Measurements from ENCODE around the gene RACGAP1.
"Not testable (repeated sequence)": the region's sequence is repeated elsewhere in the genome, so short reads cannot be mapped to it uniquely, and the experiment has no call there.

Gene RACGAP1

DNA sequence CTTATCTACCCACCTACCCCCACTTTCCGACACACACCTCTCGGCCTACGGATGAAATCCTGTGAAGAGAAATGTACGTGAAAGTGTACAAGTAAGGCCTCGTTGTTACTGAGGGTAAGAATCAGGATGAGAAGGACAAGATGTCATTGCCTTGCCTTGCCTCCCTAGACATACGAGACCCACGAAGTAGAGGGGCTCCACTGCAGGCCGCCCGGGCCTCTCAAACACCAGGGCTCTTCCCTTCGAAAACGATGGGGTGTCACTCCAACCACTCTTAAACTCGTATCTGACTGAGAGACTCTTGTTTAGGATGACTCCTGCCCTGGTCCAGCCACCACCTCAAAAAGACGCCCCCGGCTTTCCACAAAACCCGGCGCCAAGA lies 498 bp downstream of the RACGAP1 start:
- no peak for DNase-seq

DNA sequence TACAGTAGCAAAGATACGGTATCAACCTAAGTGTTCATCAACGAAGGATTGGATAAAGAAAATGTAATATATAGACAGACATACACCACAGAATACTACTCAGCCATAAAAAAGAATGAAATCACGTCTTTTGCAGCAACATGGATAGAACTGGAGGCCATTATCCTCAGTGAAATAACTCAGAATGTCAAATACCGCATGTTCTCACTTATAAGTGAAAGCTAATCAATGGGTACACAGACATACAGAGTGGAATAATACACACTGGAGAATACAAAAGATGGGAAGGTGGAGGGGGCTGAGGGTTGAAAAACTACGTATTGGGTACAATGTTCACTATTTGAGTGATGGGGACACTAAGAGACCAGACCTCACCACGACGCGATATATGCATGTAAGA lies 1.1 kb downstream of the RACGAP1 start:
- DNase-seq: no peak

DNA sequence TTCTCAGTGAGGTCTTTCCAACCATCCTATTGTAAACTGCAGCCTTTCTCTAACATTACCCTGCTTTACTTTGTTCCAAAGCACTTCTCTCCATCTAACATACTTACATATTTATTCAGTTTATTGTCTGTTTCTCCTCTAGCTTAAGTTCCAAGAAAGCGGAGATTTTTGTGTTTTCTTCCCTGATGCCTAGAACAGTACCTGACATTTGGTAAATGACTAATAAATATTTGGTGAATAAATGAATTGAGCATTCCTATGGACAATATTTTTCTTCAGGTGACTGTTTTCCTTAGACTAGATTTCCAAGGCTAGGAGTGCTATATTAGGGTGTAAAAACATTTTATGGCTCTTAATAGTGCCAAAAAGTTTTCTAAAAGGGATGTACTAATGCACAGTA lies 2.4 kb downstream of the RACGAP1 start:
- DNase-seq: no peak

- no peak for DNase-seq
Observed at GRCh38 chr12:50021031-50021430, 4.3 kb downstream of the RACGAP1 start.

GRCh38 chr12:50019524-50019923 lies 5.8 kb downstream of the RACGAP1 start:
- no peak for DNase-seq

DNA sequence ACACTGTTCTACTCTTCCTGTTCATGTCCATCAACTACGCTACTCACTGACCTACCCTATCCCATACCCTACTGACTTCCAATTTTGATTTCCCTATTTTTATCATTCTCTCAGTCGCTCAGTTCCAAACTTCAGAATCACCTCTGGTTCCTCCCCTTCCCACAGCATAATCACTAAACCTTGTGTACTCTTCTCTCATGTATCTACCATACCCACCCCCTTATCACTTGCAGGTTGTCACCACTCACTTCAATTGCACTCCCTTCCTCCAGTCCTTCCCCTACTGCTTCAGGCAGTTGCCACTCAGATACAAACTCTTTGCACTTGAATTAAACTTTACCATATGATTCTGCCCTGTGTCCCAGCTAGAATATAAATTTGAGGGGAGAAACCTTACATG lies 6.3 kb downstream of the RACGAP1 start:
- DNase-seq: no peak

- no peak for DNase-seq
Observed at GRCh38 chr12:50018154-50018553, 7.1 kb downstream of the RACGAP1 start.

- no peak for DNase-seq
Observed at GRCh38 chr12:50017641-50018040, 7.7 kb downstream of the RACGAP1 start.

DNA sequence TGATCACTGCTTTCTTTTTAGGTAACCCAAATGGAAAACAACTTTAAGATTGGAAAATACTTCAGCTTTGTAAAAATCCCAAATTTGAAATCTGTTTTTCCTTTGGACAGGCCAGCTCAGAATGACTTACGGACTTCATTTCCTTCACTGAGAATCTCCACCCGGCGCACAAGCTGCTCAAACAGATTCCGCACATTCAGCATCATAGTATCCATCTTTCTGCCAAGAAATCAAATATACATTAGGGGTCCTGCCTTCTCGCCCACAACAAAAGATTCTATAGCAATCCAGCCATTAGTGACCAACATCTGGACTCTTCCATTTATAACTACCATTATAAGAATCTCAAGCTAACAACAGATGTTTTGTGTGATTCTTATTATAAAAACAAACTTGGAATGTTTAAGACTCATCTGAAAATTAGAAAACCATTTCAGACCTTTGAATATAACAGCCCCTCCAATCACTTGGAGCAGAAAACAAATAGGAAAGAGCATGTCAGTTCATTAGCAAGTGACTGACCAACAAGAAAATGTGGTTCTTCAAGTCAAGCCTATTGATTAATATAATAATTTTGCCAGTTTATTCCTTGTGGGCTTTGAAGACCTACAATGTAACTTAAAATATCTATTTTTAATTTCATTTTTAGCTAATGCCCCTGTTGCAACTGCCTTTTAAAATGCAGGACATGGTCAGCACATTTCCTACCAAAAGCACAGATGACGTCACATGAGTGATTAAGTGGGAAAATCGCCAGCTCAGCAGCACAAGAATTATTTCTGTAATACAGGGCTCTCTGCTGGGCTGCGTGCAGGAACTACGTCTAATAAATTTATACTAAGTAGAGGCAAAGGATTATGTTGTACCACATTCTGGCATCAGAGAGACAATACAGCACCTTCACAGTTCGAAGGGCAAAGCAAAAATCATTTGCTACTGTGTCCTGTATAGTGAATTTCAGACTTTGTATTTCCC lies 8.5 kb downstream of the RACGAP1 start:
- no peak for DNase-seq

DNA sequence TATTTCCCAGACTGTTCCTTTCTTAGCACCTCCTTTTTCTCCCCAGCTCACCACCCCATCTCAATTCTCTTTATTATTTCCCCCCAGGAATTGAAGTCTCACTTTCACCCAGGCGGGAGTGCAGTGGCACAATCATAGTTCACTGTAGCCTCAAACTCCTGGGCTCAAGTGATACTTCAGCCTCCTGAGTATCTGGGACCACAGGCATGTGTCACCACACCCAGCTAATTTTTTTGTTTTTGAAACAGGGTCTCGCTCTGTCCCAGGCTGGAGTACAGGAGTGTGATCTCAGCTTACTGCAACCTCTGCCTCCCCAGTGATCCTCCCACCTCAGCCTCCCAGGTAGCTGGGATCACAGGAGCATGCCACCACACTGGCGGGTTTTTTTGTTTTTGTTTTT lies 11.0 kb downstream of the RACGAP1 start:
- DNase-seq: no peak

DNA sequence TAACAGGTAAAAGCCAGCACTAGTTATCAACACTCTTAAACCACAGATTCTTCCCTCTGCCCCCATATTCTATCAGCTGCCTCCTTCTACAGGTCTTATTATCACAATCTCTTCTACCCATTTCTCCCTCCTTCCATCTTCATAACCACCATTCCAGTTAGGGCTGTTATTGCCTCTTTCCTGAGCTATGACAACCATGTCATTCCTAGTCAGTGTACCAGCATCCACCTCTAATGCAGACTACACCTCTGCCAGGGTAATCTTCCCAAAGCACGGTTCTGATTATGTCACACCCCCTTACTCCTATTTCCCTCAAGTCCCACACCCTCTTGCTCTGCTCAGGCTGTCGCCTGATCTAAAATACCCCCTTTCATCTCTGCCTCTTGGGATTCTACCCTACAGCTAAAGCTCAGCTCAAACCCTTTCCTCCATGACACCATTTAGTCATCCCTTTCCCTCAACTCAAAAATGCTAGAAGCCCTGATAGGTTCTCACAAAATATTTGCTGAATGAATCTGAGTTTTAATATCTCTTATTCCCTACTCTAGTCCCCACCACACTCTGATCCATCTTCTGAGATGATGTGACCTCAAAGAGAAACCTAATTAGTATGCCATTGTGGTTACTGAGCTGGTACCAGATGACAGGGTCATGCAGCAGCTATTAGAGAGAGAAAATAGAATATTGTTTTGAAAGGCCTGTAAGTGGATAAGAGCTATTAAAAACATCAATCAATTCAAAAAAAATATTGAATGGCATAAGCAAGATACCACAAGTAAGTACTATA lies 11.7 kb downstream of the RACGAP1 start:
- no peak for DNase-seq

DNA sequence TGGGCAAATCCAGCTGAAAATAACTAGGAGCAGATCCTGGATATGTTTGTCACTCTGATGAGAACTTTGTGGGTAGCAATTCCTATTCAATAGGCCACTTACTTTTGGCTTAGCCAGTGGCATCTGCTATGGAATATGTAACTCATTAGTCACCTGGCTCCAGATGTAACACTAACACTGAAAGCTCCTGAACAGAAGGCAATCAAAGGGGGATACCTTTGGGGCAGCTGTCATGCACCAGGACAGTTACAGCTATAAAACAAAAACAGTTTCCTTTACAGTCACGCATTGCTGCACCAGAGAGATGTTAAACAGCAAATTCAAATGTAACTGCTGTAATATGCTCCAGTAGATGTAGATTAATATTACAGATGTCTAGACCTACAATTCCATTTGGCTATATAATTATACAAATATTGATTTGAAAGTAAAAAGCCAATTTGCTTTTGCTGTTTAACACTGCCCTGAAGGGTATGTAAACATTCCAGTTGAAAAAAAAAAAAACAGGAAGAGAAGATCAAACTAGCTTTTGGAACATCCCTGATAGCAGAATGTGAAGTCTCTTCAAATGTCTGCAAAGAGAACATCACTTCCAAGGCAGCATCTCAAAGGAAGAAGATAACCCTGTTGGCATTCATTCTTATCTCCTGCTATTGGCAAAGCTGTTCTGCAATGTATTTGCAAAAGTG lies 18.4 kb downstream of the RACGAP1 start:
- no peak for DNase-seq

GRCh38 chr12:50006280-50006679 lies 19.0 kb downstream of the RACGAP1 start:
- DNase-seq: no peak

GRCh38 chr12:50005175-50005574 lies 20.1 kb downstream of the RACGAP1 start:
- no peak for DNase-seq

GRCh38 chr12:50004696-50005095 lies 20.6 kb downstream of the RACGAP1 start:
- DNase-seq: no peak

GRCh38 chr12:50003595-50003994 lies 21.7 kb downstream of the RACGAP1 start:
- no peak for DNase-seq

DNA sequence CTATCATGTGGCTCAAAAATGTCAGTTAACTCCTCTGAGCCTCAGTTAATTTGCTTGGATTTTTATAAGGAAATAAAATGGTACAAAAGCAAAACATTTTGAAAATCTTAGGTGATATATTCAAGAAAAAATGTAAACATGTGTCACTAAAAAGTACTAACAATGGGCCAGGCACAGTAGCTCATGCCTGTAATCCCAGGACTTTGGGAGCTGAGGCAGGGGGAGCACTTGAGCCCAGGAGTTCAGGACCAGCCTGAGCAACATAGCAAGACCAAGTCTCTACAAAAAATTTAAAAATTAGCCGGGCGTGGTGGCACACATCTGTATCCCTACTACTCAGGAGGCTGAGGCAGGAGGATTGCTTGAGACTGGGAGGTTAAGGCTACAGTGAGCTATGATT lies 26.8 kb downstream of the RACGAP1 start:
- DNase-seq: no peak

DNA sequence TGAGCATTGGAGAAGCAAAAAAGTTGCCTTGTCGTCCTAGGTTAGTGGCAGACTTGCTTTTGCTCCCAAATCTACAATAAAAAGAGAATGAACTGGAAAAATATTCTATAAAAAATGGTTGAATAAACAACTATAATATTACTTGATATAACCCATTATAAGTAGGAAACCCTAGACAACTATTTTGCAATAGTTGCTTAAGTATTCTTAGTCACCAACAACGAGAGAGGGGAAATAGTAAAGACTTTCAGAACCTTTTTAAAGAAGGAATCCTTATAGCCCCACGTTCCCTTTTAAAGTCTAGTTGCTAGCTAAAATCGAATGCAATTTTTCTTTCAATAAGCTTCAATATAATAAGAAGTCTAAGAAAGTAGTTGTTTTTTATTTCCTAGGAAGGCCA lies 35.0 kb downstream of the RACGAP1 start:
- no peak for DNase-seq

DNA sequence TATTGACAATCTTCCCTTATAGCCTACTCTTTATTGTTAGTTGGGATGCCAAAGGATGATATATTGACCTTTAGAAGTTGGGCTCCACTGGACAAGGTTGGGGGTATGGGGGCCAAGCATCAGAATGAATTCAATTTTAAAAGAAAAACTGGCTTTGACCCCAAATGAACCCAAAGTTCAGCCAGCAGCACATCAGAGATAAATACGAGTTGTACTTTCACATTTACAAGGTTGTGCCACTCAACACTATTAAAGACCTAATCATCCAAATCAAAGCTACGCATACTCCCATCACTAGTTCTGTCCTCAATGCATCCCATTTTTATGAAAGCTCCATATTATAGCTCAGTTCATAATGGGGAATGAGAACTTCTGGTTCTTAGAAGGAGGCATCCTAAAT lies 35.9 kb downstream of the RACGAP1 start:
- DNase-seq: not testable (repeated sequence)

- DNase-seq: no peak
Observed at GRCh38 chr12:49987625-49988303, 37.5 kb downstream of the RACGAP1 start.

- DNase-seq: not testable (repeated sequence)
Observed at GRCh38 chr12:49986476-49986875, 38.8 kb downstream of the RACGAP1 start.

- no peak for DNase-seq
Observed at GRCh38 chr12:49985981-49986380, 39.3 kb downstream of the RACGAP1 start.
